HEK293T (cell line): ENCODE data around the gene CDK13.

ENCODE experiments used
- CTBP1 ChIP-seq: fragments of 450-650 bp; IDR thresholded peaks from 2 replicates; pipeline ENCODE4 v1.6.1; 2016; ENCODE audit warnings: borderline replicate concordance
- ELF4 ChIP-seq: fragments of 450-650 bp; IDR thresholded peaks from 2 replicates; pipeline ENCODE4 v1.6.1; 2017; ENCODE audit warnings: antibody characterized with exemption
- FOXA1 ChIP-seq: fragments of 450-650 bp; IDR thresholded peaks from 2 replicates; pipeline ENCODE4 v1.6.1; 2016; ENCODE audit warnings: mild to moderate bottlenecking
- FOXK2 ChIP-seq: fragments of 450-650 bp; IDR thresholded peaks from 2 replicates; pipeline ENCODE4 v1.6.1; 2016; ENCODE audit warnings: mild to moderate bottlenecking
- FOXM1 ChIP-seq: fragments of 450-650 bp; IDR thresholded peaks from 2 replicates; pipeline ENCODE4 v1.6.1; 2017; ENCODE audit warnings: mild to moderate bottlenecking, borderline replicate concordance
- HDGF ChIP-seq: fragments of 450-650 bp; IDR thresholded peaks from 2 replicates; pipeline ENCODE4 v1.6.1; 2017; ENCODE audit warnings: antibody characterized with exemption, borderline replicate concordance
- LEF1 ChIP-seq: fragments of 450-650 bp; IDR thresholded peaks from 2 replicates; pipeline ENCODE4 v1.6.1; 2017; ENCODE audit warnings: mild to moderate bottlenecking, borderline replicate concordance
- SP1 ChIP-seq: fragments of 450-650 bp; IDR thresholded peaks from 2 replicates; pipeline ENCODE4 v1.6.1; 2017
- TARDBP ChIP-seq: fragments of 450-650 bp; IDR thresholded peaks from 2 replicates; pipeline ENCODE4 v1.6.1; 2016

GRCh38 chr7:40041456-40041855, 91.4 kb downstream of the CDK13 start:
- TF ChIP-seq CTBP1 = no peak
- TF ChIP-seq FOXA1 = no peak
- no peak for TF ChIP-seq HDGF
- TF ChIP-seq ELF4 = no peak
- TF ChIP-seq LEF1 = no peak
- TF ChIP-seq SP1 = no peak
- no peak for TF ChIP-seq FOXK2
- TF ChIP-seq FOXM1 = no peak
- TF ChIP-seq TARDBP = no peak
